Measurements from ENCODE around the gene UGT1A6. TPM values are rescaled to one million over a fixed set of nuclear protein-coding genes. Genes with fewer than 3 reads are reported as not detected.
"Not testable (repeated sequence)": the region's sequence is repeated elsewhere in the genome, so short reads cannot be mapped to it uniquely, and the experiment has no call there.

Gene UGT1A6
- under 1 TPM in 1 of 4 donors, not detected in 3; 0.82 TPM for total RNA-seq

- TF ChIP-seq CTCF (IDR thresholded peaks at IDR 0.05): no peak
- ATAC-seq (ENCODE audit: low FRiP score): no peak
- DNase-seq (ENCODE audit: low spot score): no peak
These were observed at the start of gene UGT1A6 for GRCh38 chr2:233692648-233693047. Gene UGT1A6, plus strand, starts transcription at chr2:233692890. Its CDS starts 115 bp downstream, at chr2:233693005.

- no peak for ATAC-seq (ENCODE audit: low FRiP score)
- no peak for DNase-seq (ENCODE audit: low spot score)
- TF ChIP-seq CTCF (IDR thresholded peaks at IDR 0.05): no peak
These were observed 49.6 kb upstream of the UGT1A6 start for GRCh38 chr2:233643128-233643527.

- not testable (repeated sequence) for DNase-seq (ENCODE audit: low spot score); ATAC-seq (ENCODE audit: low FRiP score)
These were observed 46.7 kb upstream of the UGT1A6 start for GRCh38 chr2:233646033-233646432.

GRCh38 chr2:233650981-233651380 is 41.7 kb upstream of the UGT1A6 start:
- no peak for TF ChIP-seq CTCF (IDR thresholded peaks at IDR 0.05)
- DNase-seq (ENCODE audit: low spot score): no peak
- no peak for ATAC-seq (ENCODE audit: low FRiP score)

GRCh38 chr2:233651430-233651829 is 41.3 kb upstream of the UGT1A6 start:
- TF ChIP-seq CTCF (IDR thresholded peaks at IDR 0.05): no peak
- no peak for ATAC-seq (ENCODE audit: low FRiP score)
- DNase-seq (ENCODE audit: low spot score): no peak

GRCh38 chr2:233654501-233654900 is 38.2 kb upstream of the UGT1A6 start:
- TF ChIP-seq CTCF (IDR thresholded peaks at IDR 0.05): no peak
- ATAC-seq (ENCODE audit: low FRiP score) (no peak), DNase-seq (ENCODE audit: low spot score) (no peak)

GRCh38 chr2:233655043-233655442 is 37.6 kb upstream of the UGT1A6 start:
- ATAC-seq (ENCODE audit: low FRiP score): no peak
- no peak for TF ChIP-seq CTCF (IDR thresholded peaks at IDR 0.05)
- DNase-seq (ENCODE audit: low spot score): no peak

- not testable (repeated sequence) for DNase-seq (ENCODE audit: low spot score); ATAC-seq (ENCODE audit: low FRiP score)
These were observed 36.7 kb upstream of the UGT1A6 start for GRCh38 chr2:233655943-233656342.

Data from omental fat pad (tissue), 4 donors.